NCI-H1436 (cell line): ENCODE data around the gene MGAT5B.
"Not testable (repeated sequence)": the region's sequence is repeated elsewhere in the genome, so short reads cannot be mapped to it uniquely, and the experiment has no call there.

ENCODE experiments used
- DNase-seq: peaks from one replicate; lab custom pipeline; 2025; lab: John Stamatoyannopoulos, UW

Gene MGAT5B

GRCh38 chr17:76868176-76868668 lies at the start of gene MGAT5B:
TSS of gene MGAT5B (plus strand) at chr17:76868404. CDS start at chr17:76869030, 626 bp downstream.
- peak; percentile 88 for DNase-seq

DNA sequence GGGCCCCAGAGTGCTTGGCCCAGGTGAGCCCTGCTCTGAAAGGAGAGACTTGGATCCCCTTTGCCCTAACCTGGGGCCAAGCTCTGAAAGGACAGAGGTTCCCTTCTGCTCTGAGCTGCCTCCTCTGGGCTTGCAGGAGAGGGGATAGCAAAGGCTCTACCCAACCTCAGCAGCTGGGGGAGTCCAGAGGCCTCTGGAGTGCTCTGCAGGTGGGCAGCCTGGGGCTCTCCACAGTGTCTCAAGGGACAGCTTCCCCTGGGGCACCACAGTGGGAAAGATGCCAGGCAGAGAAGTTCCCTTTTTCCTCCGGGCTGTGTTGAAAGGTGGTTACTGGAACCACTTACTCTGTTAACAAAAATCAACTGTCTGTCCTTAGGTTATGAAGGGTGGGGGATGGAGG lies 48.2 kb upstream of the MGAT5B start:
- peak; percentile 97 for DNase-seq

GRCh38 chr17:76820561-76820960 lies 47.6 kb upstream of the MGAT5B start:
- peak; percentile 69 for DNase-seq

- DNase-seq: no peak
These were observed 45.9 kb upstream of the MGAT5B start for GRCh38 chr17:76822184-76822778.

- DNase-seq: no peak
These were observed 44.1 kb upstream of the MGAT5B start for GRCh38 chr17:76824093-76824492.

- no peak for DNase-seq
These were observed 41.7 kb upstream of the MGAT5B start for GRCh38 chr17:76826330-76827068.

- no peak for DNase-seq
These were observed 40.5 kb upstream of the MGAT5B start for GRCh38 chr17:76827736-76828135.

DNA sequence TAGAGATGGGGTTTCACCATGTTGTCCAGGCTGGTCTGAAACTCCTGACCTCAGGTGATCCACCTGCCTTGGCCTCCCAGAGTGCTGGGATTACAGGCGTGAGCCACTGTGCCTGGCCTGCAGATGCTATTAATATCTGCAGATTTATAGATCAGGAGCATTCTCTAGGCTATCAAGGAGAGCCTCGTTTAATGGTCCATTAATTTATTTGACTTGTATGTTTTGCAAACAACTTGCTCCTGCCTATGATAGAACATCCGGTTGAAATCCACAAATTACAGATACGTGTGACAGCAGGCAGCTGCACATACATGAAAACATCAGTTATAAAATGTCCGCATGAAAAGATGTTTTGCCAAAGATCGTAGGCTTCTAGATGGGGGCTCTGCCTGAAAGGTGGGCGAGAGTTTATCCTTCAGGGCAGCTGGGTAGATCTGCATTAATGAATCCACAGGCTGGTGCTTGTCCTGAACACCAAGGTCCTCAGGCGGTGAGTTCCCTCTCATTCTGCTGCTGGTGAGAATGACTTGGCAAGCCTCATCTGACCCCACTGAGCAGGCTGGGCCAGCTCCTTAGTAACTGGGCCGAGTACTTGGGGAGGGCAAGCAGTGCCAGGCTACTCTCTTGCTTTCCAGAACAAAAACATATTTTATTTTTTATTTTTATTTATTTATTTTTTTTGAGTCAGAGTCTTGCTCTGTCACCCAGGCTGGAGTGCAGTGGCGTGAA lies 37.1 kb upstream of the MGAT5B start:
- DNase-seq: no peak

- no peak for DNase-seq
These were observed 35.1 kb upstream of the MGAT5B start for GRCh38 chr17:76833034-76833644.

GRCh38 chr17:76833747-76834146 lies 34.5 kb upstream of the MGAT5B start:
- DNase-seq: no peak

- DNase-seq: no peak
These were observed 33.3 kb upstream of the MGAT5B start for GRCh38 chr17:76834870-76835269.

GRCh38 chr17:76840443-76840767 lies 27.8 kb upstream of the MGAT5B start:
- no peak for DNase-seq

DNA sequence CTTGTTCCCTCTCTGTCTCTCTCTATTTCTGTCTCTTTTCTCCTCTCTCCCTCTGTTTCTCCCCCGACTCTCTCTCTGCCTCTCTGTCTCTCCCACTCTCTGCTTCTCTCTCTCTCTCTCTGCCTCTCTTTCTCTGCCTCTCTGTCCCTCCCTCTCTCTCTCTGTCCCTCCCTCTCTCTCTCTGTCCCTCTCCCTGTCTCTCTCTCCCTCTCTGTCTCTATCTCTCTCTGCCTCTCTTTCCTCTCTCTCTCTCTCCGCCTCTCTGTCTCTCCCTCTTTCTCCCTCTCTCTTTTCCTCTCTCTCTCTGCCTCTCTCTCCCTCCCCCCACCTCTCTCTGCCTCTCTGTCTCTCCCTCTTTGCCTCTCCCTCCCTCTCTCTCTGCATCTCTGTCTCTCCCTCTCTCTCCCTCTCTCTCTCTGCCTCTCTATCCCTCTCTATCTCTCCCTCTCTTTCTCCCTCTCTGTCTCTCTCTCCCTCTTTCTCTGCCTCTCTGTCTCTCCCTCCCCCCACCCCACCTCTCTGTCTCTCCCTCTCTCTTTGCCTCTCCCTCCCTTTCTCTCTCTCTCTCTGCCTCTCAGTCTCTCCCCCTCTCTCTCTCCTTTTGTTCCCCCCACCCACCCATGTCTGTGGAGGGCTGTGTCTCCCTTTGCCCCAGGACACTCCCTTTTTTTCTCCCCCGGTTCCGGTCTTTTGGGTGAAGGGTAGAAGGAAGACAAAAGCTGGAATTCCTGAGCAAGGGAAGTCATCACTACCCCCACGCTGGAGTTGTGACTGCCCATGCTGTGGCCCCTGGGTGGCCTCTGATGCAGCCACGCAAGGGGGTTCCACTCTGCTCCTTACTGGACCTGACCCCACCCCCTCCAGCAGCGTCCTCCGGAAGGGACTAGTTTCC lies 27.1 kb upstream of the MGAT5B start:
- DNase-seq: no peak

DNA sequence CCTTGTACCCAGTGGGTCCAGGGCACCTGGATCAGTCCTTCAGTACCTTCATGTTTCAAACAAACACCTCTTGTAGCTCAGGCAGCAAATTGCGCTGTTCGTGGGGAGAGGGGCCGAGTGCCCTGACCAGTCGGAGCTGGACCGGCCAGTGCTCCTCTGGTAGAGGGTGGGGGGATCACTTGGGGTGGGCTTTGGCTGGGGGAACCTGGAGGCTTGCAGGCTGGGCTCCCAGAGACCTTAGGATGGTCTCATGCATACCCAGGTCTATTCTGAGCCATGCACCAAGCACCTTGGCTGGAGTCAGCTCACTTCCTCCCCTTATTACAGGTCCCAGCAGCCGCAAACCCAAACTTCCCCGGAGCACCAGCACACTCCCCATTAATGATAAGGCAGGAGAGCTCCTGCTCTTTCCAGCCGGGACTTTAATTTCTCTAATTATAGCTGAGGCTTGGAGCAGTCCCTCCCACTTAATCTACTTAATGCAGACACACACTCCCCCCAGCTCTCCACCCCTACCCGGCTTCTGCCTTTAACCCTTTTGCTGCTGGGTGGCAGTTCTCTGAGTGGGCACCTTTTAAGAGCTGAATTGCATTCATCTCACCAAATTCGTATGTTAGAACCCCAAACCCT lies 26.3 kb upstream of the MGAT5B start:
- DNase-seq: peak; percentile 59

DNA sequence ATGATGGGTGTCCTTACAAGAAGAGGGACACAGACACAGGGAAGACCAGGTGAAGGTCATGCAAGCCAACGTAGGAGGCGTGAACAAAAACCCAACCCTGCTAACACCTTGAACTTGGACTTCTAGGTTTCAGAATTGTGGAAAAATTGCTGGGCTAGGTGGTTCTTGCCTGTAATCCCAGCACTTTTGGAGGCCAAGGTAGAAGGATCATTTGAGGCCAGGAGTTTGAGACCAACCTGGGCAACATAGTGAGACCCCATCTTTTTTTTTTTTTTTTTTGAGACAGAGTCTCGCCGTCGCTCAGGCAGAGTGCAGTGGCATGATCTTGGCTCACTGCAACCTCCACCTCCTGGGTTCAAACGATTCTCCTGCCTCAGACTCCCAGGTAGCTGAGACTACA lies 25.1 kb upstream of the MGAT5B start:
- not testable (repeated sequence) for DNase-seq

GRCh38 chr17:76843703-76844484 lies 24.3 kb upstream of the MGAT5B start:
- DNase-seq: no peak

GRCh38 chr17:76844485-76844829 lies 23.7 kb upstream of the MGAT5B start:
- no peak for DNase-seq

GRCh38 chr17:76844846-76845245 lies 23.4 kb upstream of the MGAT5B start:
- DNase-seq: no peak

GRCh38 chr17:76845541-76846017 lies 22.6 kb upstream of the MGAT5B start:
- no peak for DNase-seq

DNA sequence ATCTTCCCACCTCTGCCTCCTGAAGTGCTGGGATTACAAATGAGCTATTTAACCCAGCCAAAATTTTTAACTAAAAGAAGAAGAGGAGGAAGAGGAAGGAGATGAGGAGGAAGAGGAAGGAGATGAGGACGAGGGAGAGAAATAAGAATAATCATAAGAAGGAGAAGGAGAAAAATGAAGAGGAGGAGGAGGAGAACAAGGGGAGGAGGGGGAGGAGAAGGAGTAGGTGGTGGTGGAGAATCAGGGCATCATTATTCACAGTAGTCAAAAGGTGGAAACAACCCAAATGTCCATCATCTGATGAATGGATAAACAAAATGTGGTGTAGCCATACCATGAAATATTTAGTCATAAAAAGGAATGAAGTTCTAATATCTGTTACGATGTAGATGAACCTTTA lies 21.2 kb upstream of the MGAT5B start:
- DNase-seq: no peak
